HG03135 (cell line): ENCODE measurements around the gene NUDT11.
"Not testable (repeated sequence)": the region's sequence is repeated elsewhere in the genome, so short reads cannot be mapped to it uniquely, and the experiment has no call there.

Experiments
- ATAC-seq: cut with Tn5 transposase; IDR thresholded peaks from one replicate; pipeline ENCODE4 v1.9.1; 2021; ENCODE audit warnings: mild to moderate bottlenecking, moderate library complexity; ENCODE audit not compliant: unreplicated experiment

The NUDT11 gene

DNA sequence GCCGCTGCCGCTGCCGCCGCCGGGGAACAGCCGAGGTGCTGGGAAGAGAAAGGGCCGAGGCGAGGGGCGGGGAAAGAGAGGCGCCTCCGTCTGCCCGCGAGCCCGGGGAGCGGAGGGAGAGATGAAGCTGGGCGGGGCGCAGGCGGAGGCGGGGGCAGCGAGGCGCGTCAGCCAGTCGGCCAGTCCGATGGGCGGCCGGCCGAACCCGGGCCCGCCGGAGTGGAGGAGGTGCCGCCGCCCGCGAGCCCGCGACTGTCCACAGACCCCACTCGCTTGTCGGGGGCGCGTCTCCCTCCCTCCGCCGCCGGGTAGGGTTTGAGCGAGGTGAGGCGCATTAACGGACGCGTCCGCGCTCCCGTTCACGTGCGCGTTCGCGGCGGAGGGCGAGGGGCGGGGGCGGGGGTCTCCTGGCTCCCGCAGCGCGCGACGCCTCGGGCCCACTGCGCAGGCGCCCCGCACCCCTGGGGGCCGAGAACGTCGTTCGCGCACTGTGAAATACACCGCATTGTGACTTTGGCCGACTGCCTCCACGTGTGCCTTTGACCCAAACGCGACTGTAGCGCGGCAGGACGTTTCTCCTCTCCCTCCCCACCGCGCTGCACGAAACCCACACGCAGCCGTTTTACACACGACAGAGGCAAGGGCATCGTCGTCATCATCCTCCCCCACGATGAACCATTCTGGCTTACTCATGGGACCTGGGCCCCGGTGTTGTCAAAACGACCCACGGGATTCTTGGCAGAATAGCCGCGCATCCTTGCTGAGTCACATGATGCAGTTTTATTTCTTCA lies at the start of gene NUDT11:
Gene NUDT11, minus strand, starts transcription at position 92 of the 791 bp plus-strand sequence. CDS start 148 bp downstream, outside the sequence.
- no peak for ATAC-seq

DNA sequence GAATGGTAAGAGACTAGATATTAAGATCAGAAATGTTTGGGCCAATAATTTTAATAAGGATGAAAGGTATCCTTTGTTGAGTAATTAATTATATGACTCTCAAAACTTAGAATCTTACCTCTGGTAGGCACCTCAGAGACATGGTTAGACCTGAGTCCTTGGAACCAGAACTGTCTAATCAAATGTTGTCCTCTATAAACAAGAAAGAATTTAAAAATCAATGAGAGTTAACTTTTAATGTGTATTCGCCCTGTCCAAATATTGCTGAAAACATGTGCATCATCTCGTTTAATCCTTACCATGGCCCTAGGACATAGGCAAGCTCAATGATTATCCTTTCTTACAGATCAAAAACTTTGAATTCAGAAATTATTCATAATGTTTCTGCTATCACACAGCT lies 24.0 kb upstream of the NUDT11 start:
- ATAC-seq: no peak

DNA sequence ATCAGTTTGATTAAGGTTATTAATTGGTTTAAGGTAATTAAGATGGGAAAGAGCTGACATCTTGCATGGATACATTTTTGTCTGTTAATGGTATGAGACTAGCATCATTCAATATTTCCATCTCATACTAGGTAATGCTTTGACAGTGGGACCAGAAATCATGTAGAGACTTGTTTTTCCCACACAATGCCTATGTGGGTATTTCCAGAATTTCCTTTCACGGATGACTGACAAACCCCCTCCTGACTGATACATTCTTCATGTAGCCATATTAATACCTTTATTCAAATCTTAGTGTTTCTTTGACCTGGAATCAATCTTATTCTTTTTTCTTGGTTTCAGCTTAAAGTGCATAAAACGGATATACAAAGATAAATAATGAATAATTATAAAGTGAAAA lies 22.7 kb upstream of the NUDT11 start:
- ATAC-seq: not testable (repeated sequence)

DNA sequence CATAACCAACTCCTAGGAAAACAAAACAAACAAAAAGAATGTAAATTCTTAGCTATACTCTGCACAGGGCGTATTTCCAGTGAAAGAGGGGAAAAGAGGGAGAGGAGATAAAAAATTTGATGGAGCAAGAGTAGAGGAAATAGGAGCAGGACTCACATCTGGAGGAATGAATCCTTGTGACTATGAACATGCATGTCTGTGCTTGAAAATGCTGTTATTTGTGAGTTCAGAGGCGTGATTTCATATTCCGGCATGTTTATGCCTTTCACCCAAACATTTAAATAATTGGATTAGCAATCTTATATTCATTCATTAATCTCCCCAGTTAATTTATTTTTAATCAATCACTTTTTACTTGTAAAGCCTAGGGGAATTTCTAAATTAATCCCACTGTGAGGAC lies 11.2 kb upstream of the NUDT11 start:
- no peak for ATAC-seq

DNA sequence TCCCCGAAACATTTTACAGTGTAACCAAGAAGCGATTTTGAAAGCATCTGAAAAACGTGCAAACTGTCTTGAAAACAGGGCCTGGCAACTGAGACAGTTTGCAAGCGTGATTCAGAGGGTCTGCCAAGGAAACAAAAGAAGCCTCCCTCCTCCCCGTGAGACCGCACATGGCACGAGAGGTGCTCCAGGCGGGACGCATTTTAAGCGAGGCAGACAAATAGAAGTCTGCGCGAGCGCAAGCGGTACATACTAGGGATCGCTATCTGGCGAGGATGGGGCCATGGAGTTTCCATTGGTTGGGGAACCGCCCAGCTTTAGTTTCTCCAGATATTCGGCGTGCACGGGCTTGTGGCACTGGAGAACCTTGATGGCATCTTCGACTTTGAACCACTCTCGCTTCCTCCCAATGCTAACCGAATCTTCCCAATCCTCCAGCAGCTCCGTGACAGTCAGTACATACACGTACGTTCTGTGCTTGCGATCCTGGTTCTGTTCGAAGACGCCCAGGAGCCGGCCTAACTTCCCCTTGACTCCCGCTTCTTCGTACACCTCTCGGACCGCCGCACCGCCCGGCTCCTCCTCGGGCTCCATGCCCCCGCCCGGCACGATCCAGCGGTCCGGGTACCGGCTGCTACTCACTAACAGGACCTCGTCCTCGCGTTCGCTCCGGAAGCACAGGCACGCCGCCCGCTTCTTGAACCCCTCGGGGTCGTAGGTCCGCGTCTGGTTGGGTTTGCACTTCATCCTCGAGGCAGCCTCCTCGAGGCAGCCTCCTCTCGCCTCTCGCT lies 497 bp downstream of the NUDT11 start:
- not testable (repeated sequence) for ATAC-seq

DNA sequence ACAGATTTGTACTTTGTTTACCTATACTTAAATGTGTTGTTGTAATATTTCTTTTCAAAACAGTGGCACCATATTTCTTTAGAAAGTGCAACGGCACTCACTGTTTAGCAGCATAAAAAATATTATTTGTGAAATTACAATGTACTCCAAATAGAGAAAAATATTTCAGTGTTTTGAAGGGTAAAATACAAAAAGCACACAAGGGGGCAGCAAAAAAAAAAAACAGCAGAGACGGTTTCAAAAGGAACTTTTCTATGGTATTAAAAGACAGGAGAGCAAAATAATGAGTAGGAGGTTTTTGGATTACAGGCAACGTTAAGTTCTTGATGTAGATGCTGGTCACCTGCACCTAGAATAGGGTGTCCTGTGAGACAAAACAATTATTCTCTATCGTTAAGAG lies 2.0 kb downstream of the NUDT11 start:
- ATAC-seq: no peak

DNA sequence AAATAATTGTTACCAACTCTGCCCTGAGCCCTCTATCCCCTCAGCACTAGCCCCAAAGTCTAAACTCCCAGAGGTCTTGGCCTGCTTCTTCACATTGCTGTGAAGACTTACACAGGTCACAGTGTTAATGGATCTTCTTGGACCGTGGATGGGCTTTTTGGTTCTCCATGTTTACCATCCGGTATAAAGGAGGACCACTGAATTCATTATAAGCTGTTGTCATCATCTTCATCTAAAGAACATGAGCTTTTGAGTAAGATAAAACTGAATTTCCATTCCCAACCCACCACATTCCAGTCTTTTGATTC lies 8.5 kb downstream of the NUDT11 start:
- ATAC-seq: no peak

DNA sequence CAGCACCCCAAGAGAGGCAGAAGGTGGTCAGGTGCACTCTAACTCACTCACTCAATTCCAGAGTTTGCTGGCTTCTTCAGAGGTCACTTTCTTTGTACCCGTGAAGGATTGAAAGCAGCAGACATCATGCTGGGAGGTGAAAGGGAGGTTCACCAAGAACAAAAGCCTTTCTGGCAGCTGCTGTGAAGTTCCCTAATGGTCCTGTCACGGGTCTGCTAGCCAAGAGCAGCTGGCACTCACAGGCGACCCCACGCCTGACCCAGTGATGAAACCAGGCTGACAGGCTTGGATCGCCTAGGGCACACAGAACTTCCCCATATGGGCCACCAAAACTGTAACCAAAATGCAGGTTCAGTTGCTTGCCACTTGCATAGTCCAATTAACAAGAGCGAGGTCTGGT lies 11.8 kb downstream of the NUDT11 start:
- no peak for ATAC-seq

DNA sequence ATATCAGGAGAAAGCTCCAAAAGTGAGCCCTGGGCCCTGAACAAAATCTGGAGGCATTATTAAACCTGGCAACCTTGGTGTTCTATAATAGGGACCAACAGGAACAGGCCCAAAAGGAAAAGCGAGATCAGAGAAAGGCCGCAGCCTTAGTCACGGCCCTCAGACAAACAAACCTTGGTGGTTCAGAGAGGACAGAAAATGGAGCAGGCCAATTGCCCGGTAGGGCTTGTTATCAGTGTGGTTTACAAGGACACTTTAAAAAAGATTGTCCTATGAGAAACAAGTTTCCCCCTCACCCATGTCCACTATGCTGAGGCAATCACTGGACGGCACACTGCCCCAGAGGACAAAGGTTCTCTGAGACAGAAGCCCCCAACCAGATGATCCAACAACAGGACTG lies 14.0 kb downstream of the NUDT11 start:
- not testable (repeated sequence) for ATAC-seq

DNA sequence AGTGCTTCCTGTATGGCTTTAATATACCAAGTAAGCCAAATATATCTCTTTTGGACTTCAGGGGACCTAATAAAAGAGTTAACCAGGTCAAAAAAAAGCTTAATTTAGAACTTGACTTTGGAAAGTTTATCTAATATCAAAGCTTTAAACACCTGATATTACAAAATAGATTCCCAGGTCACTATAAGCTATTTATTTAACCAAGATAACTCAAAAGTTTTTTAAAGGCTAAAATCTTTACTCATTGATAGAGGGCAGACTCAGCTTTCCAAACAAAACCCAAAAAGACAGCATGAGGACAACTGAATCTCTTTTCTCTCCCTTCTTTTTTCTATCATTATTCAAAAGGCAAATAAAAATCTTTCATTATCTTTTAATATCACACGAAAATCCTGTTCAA lies 19.5 kb downstream of the NUDT11 start:
- ATAC-seq: no peak

DNA sequence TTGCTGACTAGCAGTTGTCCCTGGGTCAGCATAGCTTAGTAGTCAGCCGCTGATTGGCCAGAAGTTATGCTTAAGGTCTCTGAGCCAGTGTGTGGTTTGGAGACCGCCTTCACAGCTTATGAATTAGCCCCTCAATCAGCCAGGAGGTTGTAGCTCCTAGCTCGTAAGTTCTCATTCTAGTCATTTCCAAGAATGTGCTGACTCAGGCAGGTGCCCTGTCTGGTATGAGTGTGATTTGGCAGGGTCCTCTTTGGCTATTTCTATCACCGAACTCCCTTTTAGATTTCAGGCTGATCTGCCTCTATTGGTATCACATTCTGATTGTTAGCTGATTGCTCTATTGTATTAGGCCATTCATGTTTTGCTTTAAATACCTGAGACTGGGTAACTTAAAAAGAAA lies 33.1 kb downstream of the NUDT11 start:
- no peak for ATAC-seq

DNA sequence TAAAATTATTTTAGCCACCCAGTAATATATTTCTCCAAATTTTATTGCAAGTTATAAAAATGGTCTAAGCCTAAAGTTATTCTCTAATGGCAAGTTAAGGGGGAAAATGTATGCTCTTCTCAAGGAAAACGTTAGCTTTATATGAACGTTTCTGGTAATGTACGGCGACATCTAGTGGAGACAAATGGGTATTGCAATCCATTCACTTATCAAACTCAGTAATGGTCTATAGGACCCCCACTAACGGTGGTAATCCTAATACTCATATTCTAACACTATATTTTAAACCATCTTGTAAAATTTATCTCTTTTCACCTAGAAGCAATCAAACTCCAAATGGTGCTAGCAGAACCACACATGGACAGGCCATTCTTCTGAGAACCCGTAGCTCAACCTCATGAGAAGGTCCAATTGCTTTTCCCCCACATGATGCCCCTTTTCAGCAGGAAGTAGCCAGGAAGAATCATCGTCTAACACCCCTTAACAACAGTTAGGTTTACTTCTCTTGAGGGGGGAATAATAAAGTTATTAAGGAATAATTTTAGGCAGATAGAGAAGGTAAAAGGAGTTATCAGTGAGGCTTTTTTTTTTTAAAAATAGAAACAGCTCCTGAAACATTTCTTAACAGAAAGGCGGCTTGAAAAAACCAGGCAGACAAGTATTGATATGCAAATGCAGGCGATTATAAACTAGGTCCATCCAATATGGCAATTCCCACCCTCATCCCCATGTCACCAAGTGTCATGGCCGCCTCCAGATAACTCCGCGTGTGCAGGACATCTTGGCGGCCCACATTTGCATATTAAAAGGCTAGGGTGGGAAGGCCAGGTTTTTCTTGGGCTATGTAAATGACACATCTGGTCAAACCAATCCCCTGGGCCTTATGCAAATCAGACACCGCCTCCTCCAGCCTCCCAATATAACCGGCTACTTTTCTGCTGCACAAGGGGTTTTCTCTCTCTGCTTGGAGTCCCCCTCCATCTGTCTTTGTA lies 35.0 kb downstream of the NUDT11 start:
- ATAC-seq: no peak

DNA sequence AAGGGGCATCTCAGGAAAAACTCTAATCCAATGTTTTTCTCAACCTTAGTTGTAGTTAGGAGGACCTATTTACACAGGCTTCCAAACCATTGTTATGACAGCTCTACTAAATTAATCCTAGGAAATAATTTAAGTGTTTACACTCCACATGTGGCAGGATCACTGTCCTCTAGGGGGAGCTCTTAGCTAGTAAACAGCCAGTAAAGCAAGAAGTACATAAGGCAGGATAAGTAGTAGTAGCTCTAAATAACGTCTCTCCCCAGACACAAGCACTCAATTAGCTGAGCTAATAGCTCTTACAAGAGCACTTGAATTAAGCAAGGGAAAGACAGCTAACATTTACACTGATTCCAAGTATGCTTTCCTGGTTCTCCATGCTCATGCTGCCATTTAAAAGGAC lies 37.3 kb downstream of the NUDT11 start:
- ATAC-seq: no peak

DNA sequence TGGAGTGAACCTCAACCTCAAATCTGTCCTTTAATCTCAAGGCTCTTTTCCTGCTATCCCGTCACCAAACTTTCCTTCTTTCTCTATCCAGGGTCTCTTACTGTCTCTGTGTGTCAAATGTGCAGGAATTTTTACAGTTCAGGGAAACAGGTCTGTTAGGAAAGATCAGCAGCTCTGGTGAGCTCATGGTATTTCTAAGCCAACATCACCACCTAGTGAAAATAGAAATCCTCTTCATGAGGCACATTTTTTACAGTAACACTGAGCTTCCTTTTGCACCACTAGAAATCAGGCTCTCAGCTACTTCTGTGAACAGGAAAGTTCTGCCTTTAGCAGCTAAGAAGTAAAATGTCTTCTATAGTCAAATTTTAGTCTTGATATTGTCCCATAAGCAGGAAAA lies 39.6 kb downstream of the NUDT11 start:
- no peak for ATAC-seq

DNA sequence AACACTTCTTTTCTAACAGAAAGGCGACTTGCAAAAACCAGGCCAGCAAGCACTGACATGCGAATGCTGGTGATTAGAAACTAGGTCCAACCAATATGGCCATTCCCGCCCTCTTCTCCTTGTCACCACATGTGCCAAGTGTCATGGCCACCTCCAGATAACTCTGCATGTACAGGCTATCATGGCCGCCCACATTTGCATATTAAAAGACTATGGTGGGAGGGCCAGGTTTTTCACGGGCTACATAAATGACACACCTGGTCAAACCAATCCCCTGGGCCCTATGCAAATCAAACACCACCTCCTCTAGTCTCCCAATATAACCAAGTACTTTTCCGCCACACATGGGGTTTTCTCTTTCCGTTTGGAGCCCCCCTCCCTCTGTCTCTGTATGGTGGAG lies 40.1 kb downstream of the NUDT11 start:
- ATAC-seq: no peak

DNA sequence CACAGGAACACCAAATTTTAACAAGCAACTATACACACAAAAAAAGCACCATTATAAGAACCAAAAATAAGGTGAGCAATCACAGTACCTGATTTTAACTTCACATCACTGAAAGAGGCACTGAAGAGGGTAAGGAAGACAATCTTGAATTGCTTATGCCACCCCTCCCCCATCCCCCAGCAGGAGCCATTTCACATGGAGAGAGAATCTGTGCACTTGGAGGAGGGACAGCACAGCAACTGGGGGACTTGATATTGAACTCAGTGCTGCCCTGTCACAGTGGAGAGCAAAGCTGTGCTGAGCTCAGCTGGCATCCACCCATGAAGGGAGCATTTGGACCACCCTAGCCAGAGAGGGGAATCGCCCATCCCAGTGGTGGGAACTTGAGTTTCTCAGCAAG lies 56.0 kb downstream of the NUDT11 start:
- ATAC-seq: no peak
